Cardiac muscle cell (in vitro differentiated cells and primary cell): ENCODE measurements around the gene ALOX15B. TPM values are rescaled to one million over a fixed set of nuclear protein-coding genes. Genes with fewer than 3 reads are reported as not detected.
A peak's percentile ranks its signal among the peaks of the same experiment; 100 is the strongest.

ENCODE experiments used
- DNase-seq, 2 donors: peaks; one replicate each; pipeline versions ENCODE4 v3.0.0 to v3.0.0-alpha.2; 2010 to 2017; ENCODE audit warnings: low read depth in 1 of 2, low spot score in 1 of 2
- H3K27ac ChIP-seq: fragments of 200-600 bp; sonication (generic); 2 replicates; pipeline ENCODE4 v1.5.1; 2016
- H3K27me3 ChIP-seq: fragments of 200-600 bp; sonication (generic); 2 replicates; pipeline ENCODE4 v1.6.0; 2016; ENCODE audit warnings: control low read depth
- H3K36me3 ChIP-seq: fragments of 200-600 bp; sonication (generic); 2 replicates; pipeline ENCODE4 v1.5.1; 2016; ENCODE audit warnings: control low read depth
- H3K4me1 ChIP-seq: fragments of 200-600 bp; sonication (generic); 2 replicates; pipeline ENCODE4 v1.8.1; 2017; ENCODE audit warnings: low read depth, mild to moderate bottlenecking, mixed run types
- H3K4me3 ChIP-seq: fragments of 200-600 bp; sonication (generic); 2 replicates; pipeline ENCODE4 v1.5.1; 2016; ENCODE audit warnings: mild to moderate bottlenecking
- H3K9me3 ChIP-seq: fragments of 200-600 bp; sonication (generic); 2 replicates; pipeline ENCODE4 v1.5.1; 2017; ENCODE audit warnings: low read depth, mild to moderate bottlenecking, control low read depth
- polyA plus RNA-seq: library from polyadenylated mRNA; unstranded; fragments of >200 nt; fragmentation: Nextera tagmentation; extraction: Ambion mirVana; gene quantifications from 2 replicates; pipeline ENCODE4 v1.2.1, GENCODE V29; 2016
- total RNA-seq: library from RNA; depleted of rRNA; stranded (reverse); fragments of >200 nt; gene quantifications from 2 replicates; pipeline ENCODE4 v1.2.3, GENCODE V29; 2016
- TF ChIP-seq, protein P1 (sequence below): IDR thresholded peaks from 2 replicates; pipeline ENCODE4 v1.5.1; 2012; ENCODE audit warnings: low read depth, mild to moderate bottlenecking, low read length

ALOX15B gene
- total and polyA plus RNA-seq, 2 experiments from 2014 or later = 0.12 to 0.33 TPM

GRCh38 chr17:8079291-8080207 lies 40.7 kb downstream of the ALOX15B start:
- Histone ChIP-seq H3K4me1 (no peaks in the 10 kb centered on the region), H3K27ac (no peak overlapping the region), H3K27me3 (peaks cover 94% of the 10 kb centered on the region), H3K36me3 (no peaks in the 10 kb centered on the region), H3K9me3 (no peaks in the 10 kb centered on the region), H3K4me3 (peak overlapping the region; percentile 37)
- TF ChIP-seq, protein P1, sequence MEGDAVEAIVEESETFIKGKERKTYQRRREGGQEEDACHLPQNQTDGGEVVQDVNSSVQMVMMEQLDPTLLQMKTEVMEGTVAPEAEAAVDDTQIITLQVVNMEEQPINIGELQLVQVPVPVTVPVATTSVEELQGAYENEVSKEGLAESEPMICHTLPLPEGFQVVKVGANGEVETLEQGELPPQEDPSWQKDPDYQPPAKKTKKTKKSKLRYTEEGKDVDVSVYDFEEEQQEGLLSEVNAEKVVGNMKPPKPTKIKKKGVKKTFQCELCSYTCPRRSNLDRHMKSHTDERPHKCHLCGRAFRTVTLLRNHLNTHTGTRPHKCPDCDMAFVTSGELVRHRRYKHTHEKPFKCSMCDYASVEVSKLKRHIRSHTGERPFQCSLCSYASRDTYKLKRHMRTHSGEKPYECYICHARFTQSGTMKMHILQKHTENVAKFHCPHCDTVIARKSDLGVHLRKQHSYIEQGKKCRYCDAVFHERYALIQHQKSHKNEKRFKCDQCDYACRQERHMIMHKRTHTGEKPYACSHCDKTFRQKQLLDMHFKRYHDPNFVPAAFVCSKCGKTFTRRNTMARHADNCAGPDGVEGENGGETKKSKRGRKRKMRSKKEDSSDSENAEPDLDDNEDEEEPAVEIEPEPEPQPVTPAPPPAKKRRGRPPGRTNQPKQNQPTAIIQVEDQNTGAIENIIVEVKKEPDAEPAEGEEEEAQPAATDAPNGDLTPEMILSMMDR = peak; percentile 86
- DNase-seq = peak; percentile 54 to 81

DNA sequence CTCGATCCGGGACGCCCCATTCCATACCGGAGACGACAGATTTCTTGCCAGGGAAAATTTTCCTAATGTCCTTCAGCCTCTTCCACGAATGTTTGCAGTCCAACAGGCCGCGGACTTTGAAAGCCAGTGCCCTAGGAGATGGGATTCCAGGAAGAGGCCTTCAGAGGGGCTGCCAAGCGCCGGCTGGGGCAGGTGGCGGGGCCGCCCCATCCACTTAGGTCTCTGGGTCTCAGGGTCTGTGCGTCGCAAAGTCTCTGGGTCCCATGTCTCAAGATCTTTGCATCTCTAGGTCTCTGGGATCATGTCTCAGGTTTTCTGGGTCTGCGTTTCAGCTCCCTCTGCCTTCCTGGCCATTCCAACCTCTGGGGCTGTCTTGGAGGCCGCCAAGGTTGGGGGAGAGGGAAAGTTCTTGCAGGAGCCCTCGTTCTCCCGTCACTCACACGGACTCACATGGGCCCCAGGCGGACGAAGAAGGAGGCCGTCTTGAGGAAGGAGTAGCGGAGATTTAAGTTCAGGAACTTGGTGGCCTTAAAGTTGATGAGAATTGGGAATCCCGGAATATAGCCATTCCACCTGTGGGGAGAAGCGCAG lies 41.4 kb downstream of the ALOX15B start:
- peaks cover 92% of the 10 kb centered on the region for H3K27me3 ChIP-seq

GRCh38 chr17:8080799-8081219 lies 42.0 kb downstream of the ALOX15B start:
- Histone ChIP-seq H3K4me1 (no peaks in the 10 kb centered on the region), H3K27ac (no peak overlapping the region), H3K27me3 (peaks cover 90% of the 10 kb centered on the region), H3K9me3 (no peaks in the 10 kb centered on the region), H3K4me3 (no peak overlapping the region), H3K36me3 (no peaks in the 10 kb centered on the region)
- DNase-seq = no peak
- TF ChIP-seq, protein P1 = no peak

More for the DNA sequence above, 41.4 kb downstream of the ALOX15B start:
- H3K27ac ChIP-seq = no peak overlapping the region
- no peaks in the 10 kb centered on the region for H3K4me1 ChIP-seq
- H3K36me3 ChIP-seq = no peaks in the 10 kb centered on the region
- TF ChIP-seq, protein P1 = no peak
- H3K9me3 ChIP-seq = no peaks in the 10 kb centered on the region
- DNase-seq = no peak
- H3K4me3 ChIP-seq = peak overlapping the region; percentile 37

GRCh38 chr17:8081876-8082275 lies 43.0 kb downstream of the ALOX15B start:
- no peak overlapping the region for H3K27ac ChIP-seq
- H3K4me3 ChIP-seq = no peak overlapping the region
- H3K9me3 ChIP-seq = no peaks in the 10 kb centered on the region
- H3K36me3 ChIP-seq = no peaks in the 10 kb centered on the region
- peaks cover 87% of the 10 kb centered on the region for H3K27me3 ChIP-seq
- TF ChIP-seq, protein P1 = no peak
- no peaks in the 10 kb centered on the region for H3K4me1 ChIP-seq
- no peak for DNase-seq

- Histone ChIP-seq H3K36me3 (no peaks in the 10 kb centered on the region), H3K27me3 (peaks cover 83% of the 10 kb centered on the region), H3K9me3 (no peaks in the 10 kb centered on the region), H3K27ac (no peak overlapping the region), H3K4me3 (no peak overlapping the region), H3K4me1 (no peaks in the 10 kb centered on the region)
- DNase-seq = no peak
- TF ChIP-seq, protein P1 = no peak
These were observed 43.4 kb downstream of the ALOX15B start for GRCh38 chr17:8082292-8082691.
